Fibroblast of skin of scalp (primary cell): ENCODE measurements around the gene KXD1.
"Not testable (repeated sequence)": the region's sequence is repeated elsewhere in the genome, so short reads cannot be mapped to it uniquely, and the experiment has no call there.

Experiments used
- DNase-seq: peaks from one replicate; pipeline ENCODE4 v3.0.0-alpha.2; 2013

Gene KXD1

GRCh38 chr19:18580311-18580710 is 22.6 kb downstream of the KXD1 start:
- DNase-seq: no peak

GRCh38 chr19:18586306-18586705 is 28.6 kb downstream of the KXD1 start:
- no peak for DNase-seq

- no peak for DNase-seq
Observed at GRCh38 chr19:18587561-18587960, 29.9 kb downstream of the KXD1 start.

- no peak for DNase-seq
Observed at GRCh38 chr19:18587962-18588610, 30.4 kb downstream of the KXD1 start.

- DNase-seq: peak; percentile 81
Observed at GRCh38 chr19:18588611-18589379, 31.1 kb downstream of the KXD1 start, which contains the start of gene REX1BD. REX1BD (plus strand) TSS chr19:18588798; CDS start chr19:18588802, 4 bp downstream.

GRCh38 chr19:18589380-18590272 is 32.0 kb downstream of the KXD1 start:
- DNase-seq: peak; percentile 71

- DNase-seq: peak; percentile 81
Observed at GRCh38 chr19:18590273-18591272, 32.9 kb downstream of the KXD1 start.

GRCh38 chr19:18591735-18592385 is 34.2 kb downstream of the KXD1 start:
- DNase-seq: peak; percentile 83

GRCh38 chr19:18592732-18593131 is 35.1 kb downstream of the KXD1 start:
- not testable (repeated sequence) for DNase-seq

- DNase-seq: no peak
Observed at GRCh38 chr19:18593367-18594095, 35.9 kb downstream of the KXD1 start.

- peak; percentile 70 for DNase-seq
Observed at GRCh38 chr19:18594096-18594823, 36.6 kb downstream of the KXD1 start.

- no peak for DNase-seq
Observed at GRCh38 chr19:18594824-18595373, 37.2 kb downstream of the KXD1 start.

GRCh38 chr19:18595475-18595874 is 37.8 kb downstream of the KXD1 start:
- no peak for DNase-seq

GRCh38 chr19:18596752-18597157 is 39.1 kb downstream of the KXD1 start:
- peak; percentile 23 for DNase-seq

GRCh38 chr19:18597809-18598660 is 40.4 kb downstream of the KXD1 start:
- no peak for DNase-seq

GRCh38 chr19:18599485-18599884 is 41.8 kb downstream of the KXD1 start:
- DNase-seq: no peak

- not testable (repeated sequence) for DNase-seq
Observed at GRCh38 chr19:18600692-18601397, 43.2 kb downstream of the KXD1 start.

GRCh38 chr19:18601875-18602274 is 44.2 kb downstream of the KXD1 start:
- no peak for DNase-seq
